Measurements from ENCODE around the gene SPPL2B. TPM values are rescaled to one million over a fixed set of nuclear protein-coding genes. Genes with fewer than 3 reads are reported as not detected.

The SPPL2B gene
- total RNA-seq, 4 donors from 2014 or later, result 46.8 to 97.6 (median 59.6) TPM

- TF ChIP-seq EP300 (IDR thresholded peaks at IDR 0.05), result no peak
- no peak for TF ChIP-seq CTCF (IDR thresholded peaks at IDR 0.05)
- TF ChIP-seq POLR2A (IDR thresholded peaks at IDR 0.05), result no peak
- TF ChIP-seq POLR2AphosphoS5 (IDR thresholded peaks at IDR 0.05), result no peak
- Histone ChIP-seq H3K27ac (no peak overlapping the region), H3K27me3 (peaks cover 70% of the 10 kb centered on the region), H3K36me3 (no peaks in the 10 kb centered on the region), H3K9me3 (no peaks in the 10 kb centered on the region), H3K4me3 (no peak overlapping the region), H3K4me1 (peaks cover 15% of the 10 kb centered on the region)
- peak in 1 of 2 donors; percentile 56 for DNase-seq (ENCODE audit: low spot score in 2 of 2)
- WGBS, result 72% methylated on average over 15 of the region's 19 CpGs
Observed at GRCh38 chr19:2305452-2306280, 22.8 kb upstream of the SPPL2B start.

GRCh38 chr19:2306281-2306806, 22.1 kb upstream of the SPPL2B start:
- H3K36me3 ChIP-seq, result no peaks in the 10 kb centered on the region
- no peak overlapping the region for H3K27ac ChIP-seq
- H3K4me1 ChIP-seq, result peaks cover 15% of the 10 kb centered on the region
- H3K27me3 ChIP-seq, result peaks cover 70% of the 10 kb centered on the region
- no peak overlapping the region for H3K4me3 ChIP-seq
- H3K9me3 ChIP-seq, result no peaks in the 10 kb centered on the region
- WGBS, result 77% methylated on average over 8 of the region's 19 CpGs
- no peak for TF ChIP-seq POLR2AphosphoS5 (IDR thresholded peaks at IDR 0.05)
- TF ChIP-seq CTCF (IDR thresholded peaks at IDR 0.05), result no peak
- TF ChIP-seq POLR2A (IDR thresholded peaks at IDR 0.05), result no peak
- TF ChIP-seq EP300 (IDR thresholded peaks at IDR 0.05), result no peak
- DNase-seq (ENCODE audit: low spot score in 2 of 2), result no peak

- Histone ChIP-seq H3K27me3 (peaks cover 69% of the 10 kb centered on the region), H3K27ac (no peak overlapping the region), H3K9me3 (no peaks in the 10 kb centered on the region), H3K36me3 (no peaks in the 10 kb centered on the region), H3K4me1 (peaks cover 15% of the 10 kb centered on the region), H3K4me3 (no peak overlapping the region)
- no peak for TF ChIP-seq POLR2A (IDR thresholded peaks at IDR 0.05)
- TF ChIP-seq POLR2AphosphoS5 (IDR thresholded peaks at IDR 0.05), result no peak
- TF ChIP-seq CTCF (IDR thresholded peaks at IDR 0.05), result no peak
- TF ChIP-seq EP300 (IDR thresholded peaks at IDR 0.05), result no peak
- 64% methylated on average over 10 of the region's 17 CpGs for WGBS
- no peak for DNase-seq (ENCODE audit: low spot score in 2 of 2)
Observed at GRCh38 chr19:2306971-2307370, 21.5 kb upstream of the SPPL2B start.

- Histone ChIP-seq H3K4me3 (peak overlapping the region; percentile 32), H3K4me1 (peaks cover 9% of the 10 kb centered on the region), H3K27me3 (peaks cover 70% of the 10 kb centered on the region), H3K9me3 (no peaks in the 10 kb centered on the region), H3K36me3 (no peaks in the 10 kb centered on the region), H3K27ac (no peak overlapping the region)
- DNase-seq (ENCODE audit: low spot score in 2 of 2), result peak in 1 of 2 donors; percentile 53
- TF ChIP-seq POLR2AphosphoS5 (IDR thresholded peaks at IDR 0.05) (no peak), EP300 (IDR thresholded peaks at IDR 0.05) (no peak), CTCF (IDR thresholded peaks at IDR 0.05) (no peak), POLR2A (IDR thresholded peaks at IDR 0.05) (no peak)
- WGBS, result 26% methylated on average over 11 of the region's 33 CpGs
Observed at GRCh38 chr19:2307518-2308012, 20.9 kb upstream of the SPPL2B start.

GRCh38 chr19:2308114-2308556, 20.3 kb upstream of the SPPL2B start, which contains the start of gene LINGO3:
LINGO3 (minus strand) TSS chr19:2308154; CDS start chr19:2291776, 16,378 bp downstream.
- WGBS, result 38% methylated on average over 4 of the region's 63 CpGs
- TF ChIP-seq POLR2A (IDR thresholded peaks at IDR 0.05) (no peak), EP300 (IDR thresholded peaks at IDR 0.05) (no peak), POLR2AphosphoS5 (IDR thresholded peaks at IDR 0.05) (no peak)
- Histone ChIP-seq H3K9me3 (no peaks in the 10 kb centered on the region), H3K27ac (no peak within 1 kb of the TSS), H3K4me3 (peak within 1 kb of the TSS; percentile 32), H3K4me1 (peaks cover 8% of the 10 kb centered on the region), H3K36me3 (no peaks in the 10 kb centered on the region), H3K27me3 (peaks cover 70% of the 10 kb centered on the region)
- DNase-seq (ENCODE audit: low spot score in 2 of 2), result peak in 1 of 2 donors; percentile 55

All from suprapubic skin (tissue), 4 donors.